Activated CD8-positive, alpha-beta memory T cell treated with anti-CD3 and anti-CD28 coated beads for 4 hours (primary cell): ENCODE results near the gene AK2.
"Not testable (repeated sequence)": the region's sequence is repeated elsewhere in the genome, so short reads cannot be mapped to it uniquely, and the experiment has no call there.

Experiments used
- DNase-seq, 2 donors: peaks; one replicate each; pipeline ENCODE4 v3.0.0-alpha.2; 2020; ENCODE audit warnings: low read depth in 2 of 2

The AK2 gene

GRCh38 chr1:32975055-32975454 lies 61.6 kb downstream of the AK2 start:
- DNase-seq, result not testable (repeated sequence)

DNA sequence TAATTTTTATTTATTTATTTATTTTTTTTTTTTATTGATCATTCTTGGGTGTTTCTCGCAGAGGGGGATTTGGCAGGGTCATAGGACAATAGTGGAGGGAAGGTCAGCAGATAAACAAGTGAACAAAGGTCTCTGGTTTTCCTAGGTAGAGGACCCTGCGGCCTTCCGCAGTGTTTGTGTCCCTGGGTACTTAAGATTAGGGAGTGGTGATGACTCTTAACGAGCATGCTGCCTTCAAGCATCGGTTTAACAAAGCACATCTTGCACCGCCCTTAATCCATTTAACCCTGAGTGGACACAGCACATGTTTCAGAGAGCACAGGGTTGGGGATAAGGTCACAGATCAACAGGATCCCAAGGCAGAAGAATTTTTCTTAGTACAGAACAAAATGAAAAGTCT lies 63.2 kb downstream of the AK2 start:
- DNase-seq, result not testable (repeated sequence)

GRCh38 chr1:32972814-32973428 lies 63.8 kb downstream of the AK2 start:
- no peak for DNase-seq

GRCh38 chr1:32971576-32971975 lies 65.1 kb downstream of the AK2 start:
- no peak for DNase-seq

GRCh38 chr1:32971156-32971555 lies 65.5 kb downstream of the AK2 start:
- no peak for DNase-seq

DNA sequence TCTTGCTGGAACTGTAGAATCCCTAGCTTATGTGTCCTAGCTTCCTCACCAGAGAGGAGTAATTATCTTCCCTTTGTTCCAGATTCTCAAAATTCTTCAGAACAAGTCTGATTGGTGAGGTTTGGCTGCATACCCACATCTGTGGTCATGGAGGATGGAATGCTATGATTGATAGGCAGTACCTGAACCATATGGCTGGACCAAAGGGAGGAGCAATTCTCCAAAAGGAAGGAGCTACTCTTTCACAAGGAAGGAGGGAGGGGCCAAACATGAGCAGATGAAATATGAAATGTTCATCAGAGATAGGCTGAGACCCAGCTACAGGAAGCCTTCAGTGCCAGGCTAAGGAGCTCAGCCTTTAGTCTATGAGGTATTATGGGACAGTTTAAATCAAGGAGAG lies 67.1 kb downstream of the AK2 start:
- no peak for DNase-seq

DNA sequence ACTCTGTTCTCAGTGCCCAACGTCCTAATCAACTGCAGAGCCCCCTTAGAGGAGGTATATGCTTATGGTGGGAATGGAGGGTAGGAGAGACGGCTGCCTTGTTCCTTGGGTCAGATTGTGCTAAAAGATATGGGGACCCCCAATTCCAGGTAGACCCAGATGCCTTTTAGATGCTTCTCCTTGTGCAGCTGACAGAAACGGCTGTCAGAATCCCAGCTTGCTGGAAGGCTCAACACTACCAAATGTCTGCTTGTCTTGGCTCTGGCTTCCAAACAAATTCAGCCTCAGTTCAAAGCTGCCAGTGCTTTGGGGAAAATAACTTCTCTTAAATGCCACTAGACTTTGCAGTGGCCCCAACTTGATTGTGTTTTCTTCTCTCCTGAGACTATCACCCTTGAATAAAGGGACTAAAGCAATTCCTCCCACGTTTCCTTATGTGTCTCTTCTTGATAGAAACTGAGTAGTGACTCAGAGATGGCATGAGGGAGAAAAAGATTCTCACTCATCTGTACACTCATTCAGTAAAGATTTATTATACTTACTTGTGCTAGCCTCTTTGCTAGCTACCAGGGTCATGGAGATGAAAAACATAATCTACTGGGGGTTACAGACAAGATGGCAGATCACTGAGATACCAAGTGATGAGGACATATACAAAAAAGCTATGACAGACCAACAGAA lies 68.7 kb downstream of the AK2 start:
- no peak for DNase-seq

- no peak for DNase-seq
Observed at GRCh38 chr1:32966900-32967299, 69.8 kb downstream of the AK2 start.

- DNase-seq, result no peak
Observed at GRCh38 chr1:32965251-32965747, 71.4 kb downstream of the AK2 start.

- DNase-seq, result peak; percentile 89 to 90
Observed at GRCh38 chr1:32964461-32965250, 72.0 kb downstream of the AK2 start, which contains the start of gene RNF19B. Gene RNF19B, minus strand, starts transcription at chr1:32964809. Its CDS starts 124 bp downstream, at chr1:32964685.

DNA sequence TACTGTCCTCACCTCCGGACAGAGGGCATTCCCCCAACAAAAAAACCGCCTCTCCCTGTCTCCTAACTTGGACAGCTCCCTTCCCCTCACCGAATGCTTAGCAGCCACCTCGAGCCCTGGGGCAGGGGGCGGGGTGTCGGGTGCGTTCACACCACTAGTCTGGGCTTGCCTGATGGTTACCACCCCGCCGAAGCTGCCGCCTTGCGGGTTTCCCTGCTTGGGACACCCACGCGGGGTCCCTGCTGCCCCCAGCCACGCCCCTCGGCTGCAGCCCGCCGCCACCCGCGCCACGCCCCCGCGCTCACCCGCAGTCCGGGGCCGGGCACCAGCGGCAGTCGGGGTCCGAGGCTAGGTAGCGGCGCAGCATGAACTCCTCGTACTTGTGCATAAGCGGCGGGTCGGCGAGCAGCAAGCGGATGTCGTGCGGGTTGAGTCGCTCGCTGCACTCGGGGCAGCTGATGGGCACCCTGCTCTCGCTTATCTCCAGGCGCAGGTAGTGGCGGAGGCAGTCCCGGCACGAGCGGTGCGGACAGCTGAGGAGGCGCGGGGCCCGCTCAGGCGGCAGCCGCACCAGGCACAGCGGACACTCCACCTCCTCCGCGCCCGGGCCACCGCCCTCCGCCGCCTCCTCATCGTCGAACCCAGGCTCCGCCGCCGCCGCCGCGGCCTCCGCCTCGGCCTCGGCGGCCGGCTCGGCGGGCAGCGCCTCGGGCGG lies 72.8 kb downstream of the AK2 start:
- DNase-seq, result peak; percentile 28 to 33

DNA sequence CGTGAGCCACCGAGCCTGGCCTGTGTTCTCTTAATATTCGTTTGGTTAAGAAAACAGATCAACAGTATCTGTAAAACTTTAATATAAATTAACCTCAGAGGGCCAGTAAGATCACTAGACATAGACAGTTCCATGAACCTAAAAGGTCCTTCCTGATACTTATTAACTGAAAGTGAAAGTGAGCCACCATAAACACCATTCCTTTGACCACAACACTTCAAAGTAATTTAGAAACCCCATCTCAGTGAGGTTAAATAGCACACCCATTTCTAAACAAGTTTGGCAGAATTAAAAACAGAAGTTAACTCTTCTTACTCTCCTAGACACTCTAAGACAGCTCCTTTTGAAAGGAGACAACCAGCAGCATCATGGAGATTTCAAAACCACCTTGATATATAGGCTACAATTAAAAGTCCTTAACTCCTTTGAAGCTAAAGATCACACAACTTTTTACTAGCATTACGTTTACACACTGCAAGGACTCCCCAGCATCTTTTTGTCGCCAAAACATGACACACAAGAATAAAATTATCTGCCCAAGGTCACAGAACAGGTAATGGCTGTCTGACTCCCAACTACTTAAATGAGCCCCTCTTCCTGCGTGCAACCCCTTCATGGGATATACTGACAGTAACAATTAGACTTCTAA lies 74.3 kb downstream of the AK2 start:
- DNase-seq, result no peak

- DNase-seq, result no peak
Observed at GRCh38 chr1:32960819-32961355, 75.8 kb downstream of the AK2 start.

GRCh38 chr1:32960342-32960741 lies 76.3 kb downstream of the AK2 start:
- no peak for DNase-seq

DNA sequence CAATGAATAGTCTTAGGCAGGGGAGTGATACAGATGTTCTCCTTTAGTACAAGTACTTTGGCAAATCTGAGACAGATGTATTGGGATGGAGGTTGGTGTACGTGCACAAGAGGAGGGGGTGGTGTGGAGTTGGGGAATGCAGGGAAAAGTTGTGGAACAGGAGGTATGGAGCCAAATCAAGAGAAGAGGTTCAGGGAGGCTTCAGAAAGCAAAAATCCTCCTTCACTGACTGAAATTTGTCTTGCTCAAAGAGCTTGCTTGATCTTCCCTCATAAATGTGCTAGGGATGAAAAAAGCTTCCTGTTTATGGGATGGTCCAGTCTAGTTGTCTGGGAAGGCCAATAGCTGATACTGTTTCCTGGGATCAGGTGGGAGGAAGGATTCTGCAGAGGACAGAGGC lies 77.9 kb downstream of the AK2 start:
- no peak for DNase-seq
